Neuron (in vitro differentiated cells): Measurements from ENCODE around the gene ODAD4.

ENCODE experiments used
- H2AFZ ChIP-seq: one replicate; pipeline ENCODE4 v1.6.1; 2013; ENCODE audit warnings: low read depth, mild to moderate bottlenecking, inconsistent platforms, low read length, moderate library complexity
- H3K27me3 ChIP-seq: one replicate; pipeline ENCODE4 v1.6.1; 2013; ENCODE audit warnings: low read length; ENCODE audit not compliant: insufficient read depth
- H3K36me3 ChIP-seq: one replicate; pipeline ENCODE4 v1.6.1; 2013; ENCODE audit warnings: low read length; ENCODE audit not compliant: insufficient read depth
- H3K4me1 ChIP-seq: one replicate; pipeline ENCODE4 v1.6.1; 2013; ENCODE audit warnings: low read length; ENCODE audit not compliant: insufficient read depth
- H3K4me3 ChIP-seq: 2 replicates; pipeline ENCODE4 v1.5.1; 2013; ENCODE audit warnings: mild to moderate bottlenecking, low read length, moderate library complexity
- H3K9me3 ChIP-seq: one replicate; pipeline ENCODE4 v1.6.1; 2013; ENCODE audit warnings: low read length

Gene ODAD4

DNA sequence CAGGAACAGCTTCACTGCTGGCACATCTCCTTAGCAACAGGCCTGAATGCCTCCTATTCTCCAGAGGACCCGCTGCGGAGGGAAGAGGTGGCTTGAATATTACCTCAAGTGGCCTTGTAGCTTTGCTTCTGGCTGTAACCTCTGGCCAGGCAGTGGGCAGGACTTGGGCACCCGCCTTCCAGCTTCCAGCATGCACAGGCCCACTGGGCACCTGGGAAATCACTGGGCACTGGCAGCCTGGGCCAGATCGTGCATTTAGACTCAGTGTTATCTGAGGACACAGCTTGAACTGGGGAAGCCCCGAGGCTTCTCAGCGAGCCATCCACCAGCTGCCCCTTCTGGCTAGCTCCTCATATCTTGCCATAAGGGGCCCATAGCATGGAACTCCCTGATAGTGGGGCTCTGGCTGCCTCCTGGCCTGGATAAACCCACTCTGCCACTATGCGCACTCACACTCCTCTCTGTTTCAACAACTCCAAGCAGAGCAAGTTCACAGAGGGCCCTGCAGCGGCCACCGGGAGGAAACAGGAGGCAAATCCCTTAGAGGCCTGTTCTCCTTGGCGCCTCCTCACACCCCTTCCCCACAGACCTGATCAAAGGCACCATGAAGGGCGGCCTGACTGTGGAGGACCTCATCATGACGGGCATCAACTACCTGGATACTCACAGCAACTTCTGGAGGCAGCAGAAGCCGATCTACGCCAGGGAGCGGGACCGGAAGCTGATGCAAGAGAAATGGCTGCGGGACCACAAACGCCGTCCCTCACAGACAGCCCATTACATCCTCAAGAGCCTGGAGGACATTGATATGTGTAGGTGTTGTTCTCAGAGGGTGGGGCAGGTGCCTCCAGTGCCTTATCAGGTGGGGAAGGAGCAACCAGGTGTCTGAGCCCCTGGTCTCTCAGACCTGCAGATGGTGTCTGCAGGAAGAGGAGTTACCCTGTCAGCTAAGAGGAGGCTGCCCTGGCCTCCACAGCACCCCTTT, 7.8 kb downstream of the ODAD4 start:
- no peak overlapping the region for H3K4me3 ChIP-seq
- H2AFZ ChIP-seq: no peak overlapping the region
- no peaks in the 10 kb centered on the region for H3K27me3 ChIP-seq

DNA sequence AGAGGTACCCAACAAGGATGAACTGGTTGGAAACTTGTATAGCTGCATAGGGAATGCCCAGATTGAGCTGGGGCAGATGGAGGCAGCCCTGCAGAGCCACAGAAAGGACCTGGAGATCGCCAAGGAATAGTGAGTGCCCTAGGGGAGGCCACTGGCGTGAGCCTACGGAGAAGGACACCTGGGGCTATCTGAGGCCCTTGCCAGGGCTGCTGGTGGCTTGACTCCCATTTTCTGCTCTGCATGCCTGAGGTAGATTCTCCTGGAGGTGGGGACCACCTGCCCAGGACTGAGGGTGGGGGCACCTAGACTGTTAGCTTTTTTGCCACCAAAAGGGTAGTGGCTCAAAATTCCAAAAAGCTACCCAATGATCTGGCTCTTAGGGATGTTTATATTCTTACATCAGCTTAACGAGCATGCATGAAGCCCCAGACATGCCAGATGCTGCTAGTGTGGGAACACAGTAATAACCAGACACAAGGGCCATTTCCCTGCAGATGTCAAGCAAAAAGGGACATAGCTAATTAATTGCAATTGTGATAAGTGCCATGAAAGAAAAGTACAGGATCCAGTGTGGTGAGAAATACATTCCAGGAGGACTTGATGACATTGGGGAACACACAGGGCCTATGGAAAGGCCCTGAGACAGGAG, 8.8 kb downstream of the ODAD4 start:
- Histone ChIP-seq H3K9me3 (no peaks in the 10 kb centered on the region), H2AFZ (no peak overlapping the region), H3K36me3 (peaks cover 49% of the 10 kb centered on the region), H3K4me3 (no peak overlapping the region), H3K27me3 (no peaks in the 10 kb centered on the region), H3K4me1 (no peaks in the 10 kb centered on the region)

More for the DNA sequence above, 7.8 kb downstream of the ODAD4 start:
- Histone ChIP-seq H3K9me3 (no peaks in the 10 kb centered on the region), H3K36me3 (peaks cover 49% of the 10 kb centered on the region), H3K4me1 (no peaks in the 10 kb centered on the region)

DNA sequence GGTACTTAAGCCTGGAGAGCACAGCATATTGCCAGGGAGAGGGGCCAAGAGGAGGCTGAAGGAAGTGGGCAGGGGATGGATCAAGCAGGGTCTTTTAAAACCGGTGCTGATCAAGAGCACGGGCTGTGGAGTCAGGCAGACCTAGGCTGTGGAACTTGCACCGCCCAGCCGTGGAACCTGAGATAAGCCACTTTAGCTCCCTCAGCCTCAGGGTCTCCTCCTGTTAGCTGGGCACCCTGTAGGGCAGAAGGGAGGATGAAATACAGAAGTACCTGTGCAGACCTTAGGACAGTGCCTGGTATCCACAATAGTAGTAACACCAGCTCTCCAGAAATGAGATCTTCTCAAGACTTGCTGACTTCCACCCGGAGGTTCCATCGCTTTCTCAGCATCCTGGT, 9.3 kb downstream of the ODAD4 start:
- H3K4me3 ChIP-seq: no peak overlapping the region
- no peaks in the 10 kb centered on the region for H3K9me3 ChIP-seq
- H2AFZ ChIP-seq: no peak overlapping the region
- peaks cover 48% of the 10 kb centered on the region for H3K36me3 ChIP-seq
- no peaks in the 10 kb centered on the region for H3K4me1 ChIP-seq
- no peaks in the 10 kb centered on the region for H3K27me3 ChIP-seq

DNA sequence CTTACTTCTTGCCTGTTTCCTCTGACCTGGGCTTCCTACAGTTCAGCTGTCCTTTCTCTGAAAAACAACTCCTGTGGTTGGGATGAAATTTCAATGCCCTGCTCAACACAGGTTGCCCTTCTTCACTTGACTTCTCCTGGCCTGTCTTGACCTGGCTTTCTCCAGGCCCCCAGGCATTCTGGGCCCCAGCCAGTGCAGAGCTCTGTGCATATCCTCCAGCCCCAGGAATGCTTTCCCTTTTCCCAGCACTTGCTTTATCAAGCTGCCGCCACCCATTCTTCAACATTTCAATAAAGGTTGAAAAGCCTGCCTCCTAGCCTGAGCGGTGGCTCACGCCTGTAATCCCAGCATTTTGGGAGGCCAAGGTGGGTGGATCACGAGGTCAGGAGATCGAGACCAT, 10.8 kb downstream of the ODAD4 start:
- no peaks in the 10 kb centered on the region for H3K9me3 ChIP-seq
- no peaks in the 10 kb centered on the region for H3K27me3 ChIP-seq

DNA sequence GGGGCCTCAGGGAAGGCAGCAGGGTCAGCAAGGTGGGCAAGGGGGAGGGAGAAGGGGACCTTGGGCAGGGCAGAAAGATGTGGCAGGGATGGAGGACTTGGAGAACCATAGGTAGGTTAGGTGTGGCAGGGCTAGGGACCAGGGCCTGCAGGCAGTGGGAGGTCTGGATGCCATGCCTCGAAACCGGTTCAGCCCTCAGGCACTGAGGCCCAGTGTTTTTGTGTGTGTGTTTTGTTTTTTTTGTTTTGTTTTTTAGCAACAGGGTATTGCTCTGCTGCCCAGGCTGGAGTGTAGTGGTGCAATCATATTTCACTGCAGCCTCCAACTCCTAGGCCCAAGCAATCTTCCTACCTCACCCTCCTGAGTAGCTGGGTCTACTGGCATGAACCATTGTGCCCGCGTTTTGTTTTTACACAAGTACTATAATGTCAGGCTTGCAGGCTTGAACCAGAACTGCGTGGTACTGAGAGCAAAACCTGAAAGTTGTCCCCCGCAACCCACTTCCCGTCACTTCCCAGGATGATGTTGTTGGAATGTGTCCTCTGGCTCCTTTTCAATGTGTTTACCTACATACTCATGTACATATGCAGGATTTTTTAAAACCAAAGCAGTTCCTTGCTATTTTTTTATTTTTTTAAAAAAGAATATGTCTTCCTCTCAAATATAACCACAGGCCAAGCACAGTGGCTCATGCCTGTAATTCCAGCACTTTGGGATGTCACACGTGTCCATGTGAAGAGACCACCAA, 12.4 kb downstream of the ODAD4 start:
- Histone ChIP-seq H3K4me1 (no peaks in the 10 kb centered on the region), H3K9me3 (no peaks in the 10 kb centered on the region), H3K27me3 (no peaks in the 10 kb centered on the region), H3K36me3 (peaks cover 28% of the 10 kb centered on the region), H2AFZ (no peak overlapping the region), H3K4me3 (no peak overlapping the region)

More for the DNA sequence above, 10.8 kb downstream of the ODAD4 start:
- Histone ChIP-seq H3K4me1 (no peaks in the 10 kb centered on the region), H2AFZ (no peak overlapping the region), H3K4me3 (no peak overlapping the region), H3K36me3 (peaks cover 43% of the 10 kb centered on the region)

DNA sequence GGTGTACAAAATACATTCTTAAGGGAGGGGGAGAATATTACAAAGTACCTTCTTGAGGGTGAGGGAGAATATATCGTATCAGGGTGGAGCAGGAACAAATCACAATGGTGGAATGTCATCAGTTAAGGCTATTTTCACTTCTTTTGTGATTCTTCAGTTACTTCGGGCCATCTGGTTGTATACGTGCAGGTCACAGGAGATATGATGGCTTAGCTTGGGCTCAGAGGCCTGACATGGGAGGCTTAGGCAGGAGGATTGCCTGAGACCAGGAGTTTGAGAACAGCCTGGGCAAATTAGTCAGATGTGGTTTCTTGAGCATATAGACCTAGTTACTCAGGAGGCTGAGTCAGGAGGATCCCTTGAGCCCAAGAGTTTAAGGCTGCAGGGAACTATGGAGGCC, 13.1 kb downstream of the ODAD4 start:
- H3K4me1 ChIP-seq: no peaks in the 10 kb centered on the region
- H2AFZ ChIP-seq: no peak overlapping the region
- H3K9me3 ChIP-seq: no peaks in the 10 kb centered on the region
- H3K4me3 ChIP-seq: no peak overlapping the region
- H3K36me3 ChIP-seq: peaks cover 26% of the 10 kb centered on the region
- H3K27me3 ChIP-seq: no peaks in the 10 kb centered on the region

DNA sequence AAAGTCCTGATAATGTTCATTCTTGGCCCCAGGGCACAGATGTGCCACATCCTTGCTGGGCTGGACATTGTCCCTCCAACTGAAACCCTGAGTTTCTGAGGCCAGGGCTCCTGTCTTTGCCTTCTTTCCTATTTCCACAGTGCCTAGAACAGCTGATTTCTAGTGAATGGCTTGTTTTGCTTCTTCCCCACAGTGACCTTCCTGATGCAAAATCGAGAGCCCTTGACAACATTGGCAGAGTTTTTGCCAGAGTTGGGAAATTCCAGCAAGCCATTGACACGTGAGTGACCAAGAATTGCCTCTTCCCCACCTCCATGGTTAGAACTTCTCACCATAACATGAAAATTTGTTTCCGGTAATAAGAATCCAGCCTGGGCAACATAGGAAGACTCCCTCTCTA, 14.5 kb downstream of the ODAD4 start:
- no peaks in the 10 kb centered on the region for H3K4me1 ChIP-seq
- H3K36me3 ChIP-seq: peaks cover 24% of the 10 kb centered on the region
- no peak overlapping the region for H2AFZ ChIP-seq
- no peaks in the 10 kb centered on the region for H3K27me3 ChIP-seq
- no peak overlapping the region for H3K4me3 ChIP-seq
- H3K9me3 ChIP-seq: no peaks in the 10 kb centered on the region

DNA sequence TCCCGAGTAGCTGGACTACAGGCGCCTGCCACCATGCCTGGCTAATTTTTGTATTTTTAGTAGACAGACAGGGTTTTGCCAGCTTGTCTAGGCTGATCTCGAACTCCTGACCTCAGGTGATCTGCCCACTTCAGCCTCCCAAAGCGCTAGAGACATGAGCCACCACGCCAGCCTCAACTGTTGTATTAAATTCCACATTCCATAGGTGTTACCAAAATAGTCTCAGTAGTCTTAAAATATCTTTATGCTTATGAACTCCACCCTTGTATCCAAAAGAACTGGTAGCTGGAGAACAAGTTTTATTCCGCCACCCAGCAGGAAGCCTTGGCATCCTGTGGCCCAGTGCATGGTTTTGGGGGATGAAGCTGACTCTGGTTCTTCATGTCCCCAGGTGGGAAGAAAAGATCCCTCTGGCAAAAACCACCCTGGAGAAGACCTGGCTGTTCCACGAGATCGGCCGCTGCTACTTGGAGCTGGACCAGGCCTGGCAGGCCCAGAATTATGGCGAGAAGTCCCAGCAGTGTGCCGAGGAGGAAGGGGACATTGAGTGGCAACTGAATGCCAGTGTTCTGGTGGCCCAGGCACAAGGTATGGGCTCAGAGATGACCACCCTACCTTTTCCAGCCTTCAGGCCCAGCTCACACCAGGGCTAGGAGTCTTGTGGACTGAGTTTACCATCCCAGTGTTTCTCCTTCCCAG, 18.5 kb downstream of the ODAD4 start:
- no peaks in the 10 kb centered on the region for H3K4me1 ChIP-seq
- H3K9me3 ChIP-seq: no peaks in the 10 kb centered on the region
- peaks cover 34% of the 10 kb centered on the region for H3K36me3 ChIP-seq
- no peaks in the 10 kb centered on the region for H3K27me3 ChIP-seq
- H2AFZ ChIP-seq: no peak overlapping the region
- no peak overlapping the region for H3K4me3 ChIP-seq

DNA sequence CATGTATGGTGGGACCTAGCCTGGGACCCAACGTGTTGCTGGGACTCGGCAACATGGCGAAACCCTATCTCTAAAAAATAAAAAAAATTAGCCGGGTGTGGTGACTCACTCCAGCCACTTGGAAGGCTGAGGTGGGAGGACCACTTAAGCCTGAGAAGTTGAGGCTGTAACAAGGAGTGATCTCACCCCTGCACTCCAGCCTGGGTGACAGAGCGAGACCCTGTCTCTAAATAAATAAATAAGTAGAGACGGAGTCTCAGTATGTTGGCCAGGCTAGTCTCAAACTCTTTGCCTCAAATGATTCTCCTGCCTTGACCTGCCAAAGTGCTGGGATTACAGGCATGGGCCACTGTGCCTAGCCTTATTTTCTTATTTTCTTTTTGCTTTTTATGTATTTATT, 26.1 kb downstream of the ODAD4 start:
- H2AFZ ChIP-seq: no peak overlapping the region
- peaks cover 16% of the 10 kb centered on the region for H3K36me3 ChIP-seq

DNA sequence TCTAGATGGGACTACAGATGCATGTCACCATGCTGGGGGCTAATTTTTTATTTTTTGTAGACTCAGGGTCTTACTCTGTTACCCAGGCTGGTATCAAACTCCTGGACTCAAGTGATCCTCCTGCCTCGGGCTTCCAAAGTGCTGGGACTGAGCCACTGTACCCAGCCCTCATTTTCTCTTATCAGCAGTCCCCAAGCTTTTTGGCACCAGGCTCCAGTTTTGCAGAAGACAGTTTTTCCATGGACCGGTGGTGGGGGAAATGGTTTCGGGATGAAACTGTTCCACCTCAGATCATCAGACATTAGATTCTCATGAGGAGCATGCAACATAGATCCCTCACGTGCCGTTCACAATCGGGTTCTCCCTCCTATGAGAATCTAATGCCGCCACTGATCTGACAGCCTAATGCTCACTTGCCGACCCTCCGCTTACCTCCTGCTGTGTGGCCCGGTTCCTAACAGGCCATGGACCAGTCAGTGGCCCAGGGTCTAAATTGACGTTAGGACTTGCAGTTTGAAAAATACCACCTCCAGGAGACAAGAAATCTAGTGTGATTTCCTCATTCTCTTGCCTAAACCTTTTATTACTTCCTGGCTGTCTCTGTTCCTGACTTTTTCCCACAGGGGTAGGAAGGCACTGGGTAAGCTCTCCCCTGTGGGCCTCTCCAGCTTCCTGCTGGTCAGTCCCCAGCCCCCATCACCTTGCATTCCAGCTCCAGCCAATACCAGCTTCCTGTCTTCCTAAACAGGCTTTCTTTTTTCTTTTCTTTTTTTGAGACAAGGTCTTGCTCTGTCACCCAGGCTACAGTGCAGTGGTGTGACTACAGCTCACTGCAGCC, 26.8 kb downstream of the ODAD4 start:
- H3K4me1 ChIP-seq: no peaks in the 10 kb centered on the region
- no peak overlapping the region for H2AFZ ChIP-seq

More for the DNA sequence above, 26.1 kb downstream of the ODAD4 start:
- Histone ChIP-seq H3K9me3 (no peaks in the 10 kb centered on the region), H3K4me3 (no peak overlapping the region), H3K4me1 (no peaks in the 10 kb centered on the region), H3K27me3 (no peaks in the 10 kb centered on the region)

DNA sequence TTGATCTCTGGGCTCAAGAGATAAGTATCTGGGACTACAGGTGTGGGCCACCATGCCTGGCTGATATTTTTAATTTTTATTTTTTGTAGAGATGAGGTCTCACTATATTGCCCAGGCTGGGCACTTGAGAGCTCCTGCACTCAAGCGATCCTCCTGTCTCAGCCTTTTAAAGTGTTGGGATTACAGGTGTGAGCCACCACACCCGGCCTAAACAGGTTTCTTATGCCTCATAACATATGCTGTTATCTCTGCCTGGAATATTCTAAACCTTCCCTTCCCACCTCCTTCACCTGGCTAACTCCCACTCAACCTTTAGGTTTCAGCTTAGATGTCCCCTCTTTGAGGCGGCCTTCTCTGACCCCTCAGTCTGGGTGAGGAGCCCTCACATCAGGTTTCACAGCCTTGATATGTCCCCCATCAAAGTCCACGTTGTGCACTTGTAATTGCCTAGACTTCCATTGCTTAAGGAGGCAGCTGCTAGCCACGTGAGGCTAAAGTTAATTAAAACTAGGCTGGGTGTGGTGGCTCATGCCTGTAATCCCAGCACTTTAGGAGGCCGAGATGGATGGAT, 27.5 kb downstream of the ODAD4 start:
- Histone ChIP-seq H3K36me3 (peaks cover 11% of the 10 kb centered on the region), H3K27me3 (no peaks in the 10 kb centered on the region), H3K4me1 (no peaks in the 10 kb centered on the region), H3K9me3 (no peaks in the 10 kb centered on the region), H2AFZ (no peak overlapping the region), H3K4me3 (no peak overlapping the region)

More for the DNA sequence above, 26.8 kb downstream of the ODAD4 start:
- Histone ChIP-seq H3K4me3 (no peak overlapping the region), H3K27me3 (no peaks in the 10 kb centered on the region), H3K9me3 (no peaks in the 10 kb centered on the region), H3K36me3 (peaks cover 16% of the 10 kb centered on the region)

DNA sequence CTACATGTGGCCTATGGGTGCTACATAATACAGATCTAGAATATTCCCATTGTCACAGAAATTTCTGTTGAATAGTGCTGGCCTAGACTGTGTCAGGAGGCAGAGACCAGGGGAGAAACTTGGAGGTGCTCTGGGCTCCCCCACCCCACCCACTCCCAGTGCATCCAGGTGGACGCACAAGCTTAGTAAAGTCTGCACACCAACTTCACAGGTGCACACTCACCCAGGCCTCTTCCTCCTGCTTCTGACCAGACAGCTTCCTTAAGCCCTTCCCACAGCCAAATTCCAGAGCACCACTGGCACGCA, 28.6 kb downstream of the ODAD4 start:
- Histone ChIP-seq H2AFZ (no peak overlapping the region), H3K27me3 (no peaks in the 10 kb centered on the region), H3K4me3 (no peak overlapping the region), H3K36me3 (peaks cover 8% of the 10 kb centered on the region), H3K9me3 (no peaks in the 10 kb centered on the region), H3K4me1 (no peaks in the 10 kb centered on the region)
